ENCODE data around the gene MANBA.

The MANBA gene

DNA sequence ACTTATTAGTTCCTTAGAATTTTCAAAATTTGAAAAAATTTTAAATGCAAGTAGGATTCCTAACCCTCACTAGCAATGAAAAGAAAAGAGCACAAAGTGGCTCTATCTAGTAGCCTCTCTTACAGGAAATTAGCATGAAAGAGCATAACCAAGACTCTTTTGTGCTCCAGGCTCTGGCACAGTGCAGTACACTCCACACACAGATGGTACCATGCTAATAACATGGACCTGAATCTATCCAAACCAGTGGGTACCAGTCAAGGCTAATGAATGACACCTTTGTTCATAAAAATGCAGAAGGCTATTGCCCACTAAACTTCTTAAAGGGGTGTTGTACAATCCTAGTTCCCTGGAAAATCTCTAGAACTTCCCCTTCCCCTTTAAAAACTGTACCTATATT, 119.0 kb downstream of the MANBA start:
- Histone ChIP-seq H4K91ac (ENCODE audit: low read depth, low read length) (no peak overlapping the region), H4K8ac (ENCODE audit: low read depth, low read length) (no peak overlapping the region), H2BK12ac (ENCODE audit: low read length) (no peak overlapping the region), H4K12ac (ENCODE audit: low read depth, low read length) (no peak overlapping the region), H3K4me3 (ENCODE audit: low read depth, low read length) (no peak overlapping the region), H3K27me3 (ENCODE audit: insufficient read depth, low read length) (no peaks in the 10 kb centered on the region), H2AFZ (ENCODE audit: insufficient read depth, low read length, poor library complexity) (no peak overlapping the region), H3K9me3 (ENCODE audit: insufficient read depth, low read depth, low read length) (no peaks in the 10 kb centered on the region), H3K9ac (ENCODE audit: low read length) (no peak overlapping the region), H3K4ac (ENCODE audit: low read depth, low read length) (no peak overlapping the region), H2AK5ac (ENCODE audit: low read length) (no peak overlapping the region), H2BK120ac (ENCODE audit: insufficient read depth, low read length, poor library complexity) (no peak overlapping the region), H3K4me1 (ENCODE audit: control insufficient read depth in 1 of 2, insufficient read depth in 2 of 2, low read length in 2 of 2) (peaks cover 0 to 3% of the 10 kb centered on the region in 2 experiments), H3K4me2 (ENCODE audit: low read length) (no peak overlapping the region), H3K14ac (ENCODE audit: low read length) (no peak overlapping the region), H3K79me1 (ENCODE audit: low read length) (peaks cover 2% of the 10 kb centered on the region), H3K36me3 (ENCODE audit: control insufficient read depth in 1 of 2, insufficient read depth in 2 of 2, low read length in 2 of 2) (peaks cover 14 to 30% of the 10 kb centered on the region in 2 experiments), H3K23ac (ENCODE audit: low read length) (peak overlapping the region; percentile 98), H3K18ac (ENCODE audit: low read length) (no peak overlapping the region), H3K27ac (ENCODE audit: low read depth, low read length) (no peak overlapping the region), H2BK5ac (ENCODE audit: low read depth, low read length, poor library complexity) (no peak overlapping the region), H3K79me2 (ENCODE audit: control insufficient read depth, insufficient read depth, low read length, poor library complexity) (no peaks in the 10 kb centered on the region)
- DNase-seq, result no peak

DNA sequence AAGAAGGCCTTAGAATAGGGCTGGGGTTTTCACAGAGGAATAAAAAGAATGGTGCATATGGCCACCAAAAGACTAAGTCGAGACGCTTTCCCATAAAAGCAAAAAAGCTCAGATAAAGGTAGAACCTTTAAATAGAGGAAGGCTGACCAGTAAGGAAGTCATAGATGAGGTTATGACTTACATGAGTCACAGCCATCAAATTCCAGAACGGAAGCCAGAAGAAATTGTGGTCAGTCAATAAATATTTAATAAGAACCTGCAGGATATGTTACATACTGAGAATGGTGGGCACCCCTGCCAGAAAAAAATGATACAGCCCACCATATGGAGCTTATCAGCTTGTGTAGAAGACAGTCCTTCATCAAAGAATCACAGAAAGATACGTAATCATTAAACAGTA, 120.1 kb downstream of the MANBA start:
- H3K4me3 ChIP-seq (ENCODE audit: low read depth, low read length), result no peak overlapping the region
- H3K4me2 ChIP-seq (ENCODE audit: low read length), result no peak overlapping the region
- DNase-seq, result no peak
- H2AK5ac ChIP-seq (ENCODE audit: low read length), result no peak overlapping the region
- peaks cover 16 to 37% of the 10 kb centered on the region in 2 experiments for H3K36me3 ChIP-seq (ENCODE audit: control insufficient read depth in 1 of 2, insufficient read depth in 2 of 2, low read length in 2 of 2)
- H3K27me3 ChIP-seq (ENCODE audit: insufficient read depth, low read length), result no peaks in the 10 kb centered on the region
- H3K4me1 ChIP-seq (ENCODE audit: control insufficient read depth in 1 of 2, insufficient read depth in 2 of 2, low read length in 2 of 2), result peaks cover 0 to 3% of the 10 kb centered on the region in 2 experiments
- H4K91ac ChIP-seq (ENCODE audit: low read depth, low read length), result no peak overlapping the region
- H3K23ac ChIP-seq (ENCODE audit: low read length), result no peak overlapping the region
- peaks cover 2% of the 10 kb centered on the region for H3K79me1 ChIP-seq (ENCODE audit: low read length)
- no peak overlapping the region for H3K14ac ChIP-seq (ENCODE audit: low read length)
- no peak overlapping the region for H4K12ac ChIP-seq (ENCODE audit: low read depth, low read length)
- no peak overlapping the region for H3K27ac ChIP-seq (ENCODE audit: low read depth, low read length)
- no peak overlapping the region for H2BK120ac ChIP-seq (ENCODE audit: insufficient read depth, low read length, poor library complexity)
- peaks cover 1% of the 10 kb centered on the region for H3K9me3 ChIP-seq (ENCODE audit: insufficient read depth, low read depth, low read length)
- H3K18ac ChIP-seq (ENCODE audit: low read length), result no peak overlapping the region
- H3K4ac ChIP-seq (ENCODE audit: low read depth, low read length), result no peak overlapping the region
- H2AFZ ChIP-seq (ENCODE audit: insufficient read depth, low read length, poor library complexity), result no peak overlapping the region
- no peak overlapping the region for H2BK12ac ChIP-seq (ENCODE audit: low read length)
- H2BK5ac ChIP-seq (ENCODE audit: low read depth, low read length, poor library complexity), result no peak overlapping the region
- WGBS (ENCODE audit: extremely low coverage, insufficient coverage, insufficient read length), result no CpG with 5 or more reads among the region's 4 CpGs
- H3K9ac ChIP-seq (ENCODE audit: low read length), result no peak overlapping the region
- no peaks in the 10 kb centered on the region for H3K79me2 ChIP-seq (ENCODE audit: control insufficient read depth, insufficient read depth, low read length, poor library complexity)
- no peak overlapping the region for H4K8ac ChIP-seq (ENCODE audit: low read depth, low read length)

DNA sequence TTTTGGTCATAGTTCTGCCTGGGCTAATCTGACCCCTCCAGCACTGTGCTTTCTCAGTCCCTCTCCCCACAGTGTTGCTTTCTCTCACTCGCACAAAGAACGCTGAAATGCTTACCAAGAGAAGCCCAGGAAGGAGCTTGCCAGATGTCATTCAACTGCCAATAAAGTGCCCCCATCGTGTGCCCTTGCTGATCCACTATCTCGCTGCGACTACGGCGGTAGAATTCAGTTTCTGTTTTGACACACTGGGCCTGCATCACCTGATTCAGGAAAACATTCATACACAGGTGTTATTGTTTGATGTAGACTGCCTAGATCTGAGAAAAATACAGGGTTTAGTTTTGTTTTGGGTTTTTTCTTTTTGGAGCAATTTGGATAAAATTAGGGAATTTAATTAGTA, 121.2 kb downstream of the MANBA start:
- Histone ChIP-seq H3K18ac (ENCODE audit: low read length) (peak overlapping the region; percentile 17), H2AK5ac (ENCODE audit: low read length) (no peak overlapping the region), H3K9ac (ENCODE audit: low read length) (no peak overlapping the region)

DNA sequence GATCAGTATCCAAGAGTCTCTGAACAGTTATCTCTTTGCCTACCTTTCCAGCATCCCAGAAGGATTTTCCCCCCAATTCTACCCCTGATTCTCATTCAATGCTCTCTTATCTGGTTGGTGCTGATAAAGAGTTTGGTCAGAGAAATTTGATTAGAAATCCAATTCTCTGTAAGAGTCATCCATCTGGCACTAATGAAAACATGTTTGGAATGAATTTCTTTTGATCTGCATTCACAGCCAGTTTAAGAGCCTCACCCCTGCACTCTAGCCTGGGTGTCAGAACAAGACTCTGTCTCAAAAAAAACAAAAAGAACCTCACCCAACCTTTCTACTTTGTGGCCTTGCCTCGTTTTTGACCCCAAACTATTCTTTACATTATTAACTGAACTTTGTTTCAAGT, 122.1 kb downstream of the MANBA start:
- H4K12ac ChIP-seq (ENCODE audit: low read depth, low read length), result no peak overlapping the region

More for the DNA sequence above, 121.2 kb downstream of the MANBA start:
- Histone ChIP-seq H3K27me3 (ENCODE audit: insufficient read depth, low read length) (no peaks in the 10 kb centered on the region), H3K23ac (ENCODE audit: low read length) (no peak overlapping the region), H3K4me3 (ENCODE audit: low read depth, low read length) (no peak overlapping the region), H3K36me3 (ENCODE audit: control insufficient read depth in 1 of 2, insufficient read depth in 2 of 2, low read length in 2 of 2) (peaks cover 19 to 40% of the 10 kb centered on the region in 2 experiments), H2AFZ (ENCODE audit: insufficient read depth, low read length, poor library complexity) (no peak overlapping the region), H3K79me2 (ENCODE audit: control insufficient read depth, insufficient read depth, low read length, poor library complexity) (no peaks in the 10 kb centered on the region), H4K12ac (ENCODE audit: low read depth, low read length) (no peak overlapping the region), H2BK12ac (ENCODE audit: low read length) (peak overlapping the region; percentile 30), H4K91ac (ENCODE audit: low read depth, low read length) (no peak overlapping the region), H2BK5ac (ENCODE audit: low read depth, low read length, poor library complexity) (no peak overlapping the region), H3K4me2 (ENCODE audit: low read length) (no peak overlapping the region), H3K4me1 (ENCODE audit: control insufficient read depth in 1 of 2, insufficient read depth in 2 of 2, low read length in 2 of 2) (peaks cover 0 to 3% of the 10 kb centered on the region in 2 experiments), H3K79me1 (ENCODE audit: low read length) (peaks cover 2% of the 10 kb centered on the region), H3K4ac (ENCODE audit: low read depth, low read length) (no peak overlapping the region), H3K9me3 (ENCODE audit: insufficient read depth, low read depth, low read length) (peaks cover 1% of the 10 kb centered on the region), H2BK120ac (ENCODE audit: insufficient read depth, low read length, poor library complexity) (peak overlapping the region; percentile 36), H4K8ac (ENCODE audit: low read depth, low read length) (no peak overlapping the region), H3K27ac (ENCODE audit: low read depth, low read length) (no peak overlapping the region), H3K14ac (ENCODE audit: low read length) (no peak overlapping the region)
- no CpG with 5 or more reads among the region's 7 CpGs for WGBS (ENCODE audit: extremely low coverage, insufficient coverage, insufficient read length)
- no peak for DNase-seq

More for the DNA sequence above, 122.1 kb downstream of the MANBA start:
- peaks cover 2% of the 10 kb centered on the region for H3K79me1 ChIP-seq (ENCODE audit: low read length)
- H3K36me3 ChIP-seq (ENCODE audit: control insufficient read depth in 1 of 2, insufficient read depth in 2 of 2, low read length in 2 of 2), result peaks cover 24 to 45% of the 10 kb centered on the region in 2 experiments
- no peak overlapping the region for H3K4ac ChIP-seq (ENCODE audit: low read depth, low read length)
- H2AK5ac ChIP-seq (ENCODE audit: low read length), result no peak overlapping the region
- DNase-seq, result no peak
- peaks cover 1% of the 10 kb centered on the region for H3K9me3 ChIP-seq (ENCODE audit: insufficient read depth, low read depth, low read length)
- WGBS (ENCODE audit: extremely low coverage, insufficient coverage, insufficient read length), result no CpG with 5 or more reads among the region's 1 CpG
- no peak overlapping the region for H3K4me3 ChIP-seq (ENCODE audit: low read depth, low read length)
- H4K8ac ChIP-seq (ENCODE audit: low read depth, low read length), result no peak overlapping the region
- no peak overlapping the region for H2BK120ac ChIP-seq (ENCODE audit: insufficient read depth, low read length, poor library complexity)
- no peak overlapping the region for H4K91ac ChIP-seq (ENCODE audit: low read depth, low read length)
- no peaks in the 10 kb centered on the region for H3K79me2 ChIP-seq (ENCODE audit: control insufficient read depth, insufficient read depth, low read length, poor library complexity)
- H3K4me2 ChIP-seq (ENCODE audit: low read length), result no peak overlapping the region
- H3K23ac ChIP-seq (ENCODE audit: low read length), result no peak overlapping the region
- H3K27ac ChIP-seq (ENCODE audit: low read depth, low read length), result no peak overlapping the region
- H2BK5ac ChIP-seq (ENCODE audit: low read depth, low read length, poor library complexity), result no peak overlapping the region
- H3K27me3 ChIP-seq (ENCODE audit: insufficient read depth, low read length), result no peaks in the 10 kb centered on the region
- H3K18ac ChIP-seq (ENCODE audit: low read length), result no peak overlapping the region
- peaks cover 0 to 3% of the 10 kb centered on the region in 2 experiments for H3K4me1 ChIP-seq (ENCODE audit: control insufficient read depth in 1 of 2, insufficient read depth in 2 of 2, low read length in 2 of 2)
- no peak overlapping the region for H2AFZ ChIP-seq (ENCODE audit: insufficient read depth, low read length, poor library complexity)
- no peak overlapping the region for H3K14ac ChIP-seq (ENCODE audit: low read length)
- H3K9ac ChIP-seq (ENCODE audit: low read length), result no peak overlapping the region
- H2BK12ac ChIP-seq (ENCODE audit: low read length), result no peak overlapping the region

Data from trophoblast cell (in vitro differentiated cells and primary cell).